ENCODE results near the gene RAB6D. TPM values are rescaled to one million over a fixed set of nuclear protein-coding genes. Genes with fewer than 3 reads are reported as not detected.

The RAB6D gene
- total and polyA plus RNA-seq, 2 donors (not counting 3 experiments of a cell fraction or from before 2014, with no cell fraction given): 0.01 TPM; not detected in 1

- Histone ChIP-seq H3K4me3 (replicated peaks in 1 of 3; ENCODE audit: insufficient read depth in 1 of 3, low read depth in 1 of 3, low read length in 3 of 3) (no peak overlapping the region), H2AFZ (ENCODE audit: low read depth, low read length) (no peak overlapping the region), H3K27me3 (ENCODE audit: control insufficient read depth in 2 of 2, insufficient read depth in 2 of 2, low read length in 2 of 2) (peaks cover 10 to 14% of the 10 kb centered on the region in 2 experiments), H3K79me2 (ENCODE audit: control insufficient read depth, insufficient read depth, low read length) (no peaks in the 10 kb centered on the region), H3K4me1 (ENCODE audit: control insufficient read depth, extremely low read depth, insufficient read depth, low read length) (no peaks in the 10 kb centered on the region), H3K9me3 (replicated peaks; ENCODE audit: control insufficient read depth, insufficient read depth, low read length) (no peaks in the 10 kb centered on the region), H3K27ac (ENCODE audit: insufficient read depth, low read depth, low read length) (no peak overlapping the region), H3K36me3 (ENCODE audit: control insufficient read depth in 2 of 2, extremely low read depth in 1 of 2, insufficient read depth in 2 of 2, low read length in 2 of 2) (no peaks in the 10 kb centered on the region), H3K9ac (replicated peaks; ENCODE audit: extremely low read depth, insufficient read depth, low read length) (no peak overlapping the region), H3K4me2 (ENCODE audit: insufficient read depth, low read length) (no peak overlapping the region), H3K9me1 (replicated peaks; ENCODE audit: control insufficient read depth, extremely low read depth, insufficient read depth, low read length) (no peaks in the 10 kb centered on the region), H4K20me1 (replicated peaks; ENCODE audit: control insufficient read depth, extremely low read depth, insufficient read depth, low read length) (no peaks in the 10 kb centered on the region)
- no TSS peak for BruUV-seq (replicated peaks)
- intact Hi-C loops (cut with micrococcal nuclease): no loop called here
- CTCF ChIA-PET: no interaction called here
- DNase-seq (ENCODE audit: low read depth, low spot score) (no peak), FAIRE-seq (no peak)
- TF ChIP-seq, protein P1, sequence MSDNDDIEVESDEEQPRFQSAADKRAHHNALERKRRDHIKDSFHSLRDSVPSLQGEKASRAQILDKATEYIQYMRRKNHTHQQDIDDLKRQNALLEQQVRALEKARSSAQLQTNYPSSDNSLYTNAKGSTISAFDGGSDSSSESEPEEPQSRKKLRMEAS (IDR thresholded peaks at IDR 0.05; ENCODE audit: insufficient read depth, insufficient read length): no peak
- TF ChIP-seq, protein P2, sequence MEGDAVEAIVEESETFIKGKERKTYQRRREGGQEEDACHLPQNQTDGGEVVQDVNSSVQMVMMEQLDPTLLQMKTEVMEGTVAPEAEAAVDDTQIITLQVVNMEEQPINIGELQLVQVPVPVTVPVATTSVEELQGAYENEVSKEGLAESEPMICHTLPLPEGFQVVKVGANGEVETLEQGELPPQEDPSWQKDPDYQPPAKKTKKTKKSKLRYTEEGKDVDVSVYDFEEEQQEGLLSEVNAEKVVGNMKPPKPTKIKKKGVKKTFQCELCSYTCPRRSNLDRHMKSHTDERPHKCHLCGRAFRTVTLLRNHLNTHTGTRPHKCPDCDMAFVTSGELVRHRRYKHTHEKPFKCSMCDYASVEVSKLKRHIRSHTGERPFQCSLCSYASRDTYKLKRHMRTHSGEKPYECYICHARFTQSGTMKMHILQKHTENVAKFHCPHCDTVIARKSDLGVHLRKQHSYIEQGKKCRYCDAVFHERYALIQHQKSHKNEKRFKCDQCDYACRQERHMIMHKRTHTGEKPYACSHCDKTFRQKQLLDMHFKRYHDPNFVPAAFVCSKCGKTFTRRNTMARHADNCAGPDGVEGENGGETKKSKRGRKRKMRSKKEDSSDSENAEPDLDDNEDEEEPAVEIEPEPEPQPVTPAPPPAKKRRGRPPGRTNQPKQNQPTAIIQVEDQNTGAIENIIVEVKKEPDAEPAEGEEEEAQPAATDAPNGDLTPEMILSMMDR (IDR thresholded peaks at IDR 0.05; ENCODE audit: extremely low read depth in 1 of 2, insufficient read depth in 1 of 2, low read depth in 1 of 2, low read length in 2 of 2): no peak
- TF ChIP-seq EZH2 (IDR thresholded peaks at IDR 0.05; ENCODE audit: borderline replicate concordance, low read depth, low read length, severe bottlenecking) (no peak), POLR2AphosphoS5 (IDR thresholded peaks at IDR 0.05; ENCODE audit: insufficient read depth, low read depth, low read length) (no peak), GATA2 (IDR thresholded peaks at IDR 0.05; ENCODE audit: insufficient read depth, insufficient read length, low read depth, low read length) (no peak), POLR2A (IDR thresholded peaks at IDR 0.05; ENCODE audit: low read depth, low read length) (no peak), JUN (IDR thresholded peaks at IDR 0.05; ENCODE audit: borderline replicate concordance, insufficient read depth, insufficient read length, low read depth) (no peak), FOS (IDR thresholded peaks at IDR 0.05; ENCODE audit: borderline replicate concordance, insufficient read depth, low read length) (no peak), MYC (IDR thresholded peaks at IDR 0.05; ENCODE audit: low read depth, low read length) (no peak)
- POLR2A ChIA-PET: no interaction called here
- dilution Hi-C loops (cut with MboI; ENCODE audit: extremely low pct_ligation_motif_present, low sequenced_read_pairs): no loop called here
These were observed 3.4 kb upstream of the RAB6D start for GRCh38 chr2:131367352-131367751.
